GM12865 (cell line): Measurements from ENCODE around the gene DDTL.
A peak's percentile ranks its signal among the peaks of the same experiment; 100 is the strongest.
"Not testable (repeated sequence)": the region's sequence is repeated elsewhere in the genome, so short reads cannot be mapped to it uniquely, and the experiment has no call there.

ENCODE experiments used
- DNase-seq: peaks from one replicate; pipeline ENCODE4 v3.0.0; 2010; ENCODE audit warnings: low read depth
- H3K4me3 ChIP-seq: 2 replicates; pipeline ENCODE4 v1.5.1; 2011; ENCODE audit warnings: mild to moderate bottlenecking, low read depth, low read length, control low read depth
- CTCF ChIP-seq: IDR thresholded peaks from 2 replicates; pipeline ENCODE4 v1.5.1; 2011; ENCODE audit warnings: low read length, control low read depth, low read depth, inconsistent platforms; ENCODE audit not compliant: insufficient read depth; ENCODE audit errors: missing control alignments

DDTL gene

GRCh38 chr22:23977304-23977703 is 10.6 kb downstream of the DDTL start:
- not testable (repeated sequence) for H3K4me3 ChIP-seq, DNase-seq

DNA sequence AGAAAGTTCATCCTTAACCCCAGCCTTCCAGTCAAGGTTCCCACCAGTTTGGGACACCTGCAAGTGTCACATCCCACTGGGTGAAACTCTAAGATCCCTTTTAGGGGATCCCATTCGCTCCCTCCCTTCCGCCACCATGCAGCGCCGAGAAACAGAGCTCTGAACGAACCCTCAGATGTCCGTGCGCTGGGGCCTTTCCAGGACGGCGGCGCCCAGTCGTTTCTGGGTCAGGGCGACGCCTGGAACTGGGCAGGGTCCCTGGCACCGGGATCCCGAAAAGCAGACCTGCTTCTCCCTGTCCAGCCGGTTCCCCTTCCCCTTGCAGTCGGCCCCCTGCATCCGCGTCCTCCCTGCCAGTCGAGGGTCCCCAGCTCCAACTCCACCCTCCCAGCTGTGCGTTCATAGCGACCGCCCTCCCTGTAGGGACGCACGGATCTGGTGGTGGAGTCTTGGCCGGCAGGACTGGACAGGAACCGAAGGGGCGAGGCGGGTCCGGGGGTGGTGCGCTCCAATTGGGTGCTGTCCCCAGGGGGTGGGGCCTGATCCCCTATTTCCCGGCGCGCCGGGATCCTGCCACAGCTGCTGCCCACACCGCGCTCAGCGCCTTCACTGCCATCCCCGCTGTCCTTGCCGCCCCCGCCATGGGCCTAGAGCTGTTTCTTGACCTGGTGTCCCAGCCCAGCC is 13.0 kb downstream of the DDTL start, which contains the start of gene GSTT2:
Gene GSTT2 (plus strand): TSS at position 578 of the 684 bp plus-strand sequence.
- H3K4me3 ChIP-seq, DNase-seq: not testable (repeated sequence)

- H3K4me3 ChIP-seq, DNase-seq: not testable (repeated sequence)
These were observed 13.9 kb downstream of the DDTL start for GRCh38 chr22:23980567-23980966.

DNA sequence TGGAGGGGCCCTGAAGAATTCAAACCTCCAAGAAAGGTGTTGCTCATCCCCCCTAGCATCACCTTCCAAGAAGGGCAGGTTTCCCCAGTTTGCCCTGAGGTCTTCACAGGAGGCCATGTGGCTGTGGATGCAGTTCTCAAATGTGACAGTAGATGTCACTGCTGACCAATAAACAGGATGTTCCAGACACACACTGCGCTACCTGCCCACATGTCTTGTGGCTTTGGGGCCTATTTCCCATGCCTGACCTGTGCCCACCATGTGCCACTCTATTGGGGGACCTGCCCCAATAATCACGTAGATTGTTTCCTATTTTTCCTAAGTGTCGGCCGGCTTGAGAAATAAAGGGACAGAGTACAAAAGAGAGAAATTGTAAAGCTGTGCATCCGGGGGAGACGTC is 17.7 kb downstream of the DDTL start:
- H3K4me3 ChIP-seq: no peak overlapping the region
- peak; percentile 68 for DNase-seq
- TF ChIP-seq CTCF: peak; percentile 82

DNA sequence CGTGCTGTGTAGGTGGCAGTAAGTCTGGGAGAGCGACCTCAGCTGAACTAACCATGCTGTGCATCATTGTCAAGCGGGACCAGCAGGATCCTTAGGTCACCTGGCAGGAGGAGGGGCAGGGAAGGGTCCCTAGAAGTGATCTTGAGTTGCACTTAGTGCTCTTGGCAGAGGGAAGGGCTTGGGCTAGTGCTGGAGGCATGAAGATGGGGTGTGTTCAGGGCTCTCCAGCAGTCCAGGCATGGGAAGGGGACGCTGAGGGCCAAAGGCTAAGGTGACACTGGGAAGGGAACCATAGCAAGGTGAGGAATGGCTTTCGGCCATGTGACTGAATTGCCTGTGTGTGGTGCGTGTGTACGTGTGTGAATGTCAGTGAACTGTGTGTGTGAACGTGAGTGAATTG is 19.4 kb downstream of the DDTL start:
- not testable (repeated sequence) for DNase-seq, H3K4me3 ChIP-seq

GRCh38 chr22:23986538-23987178 is 20.0 kb downstream of the DDTL start:
- not testable (repeated sequence) for DNase-seq, H3K4me3 ChIP-seq

- not testable (repeated sequence) for H3K4me3 ChIP-seq
- DNase-seq: peak; percentile 36
These were observed 23.0 kb downstream of the DDTL start for GRCh38 chr22:23989583-23990244.

DNA sequence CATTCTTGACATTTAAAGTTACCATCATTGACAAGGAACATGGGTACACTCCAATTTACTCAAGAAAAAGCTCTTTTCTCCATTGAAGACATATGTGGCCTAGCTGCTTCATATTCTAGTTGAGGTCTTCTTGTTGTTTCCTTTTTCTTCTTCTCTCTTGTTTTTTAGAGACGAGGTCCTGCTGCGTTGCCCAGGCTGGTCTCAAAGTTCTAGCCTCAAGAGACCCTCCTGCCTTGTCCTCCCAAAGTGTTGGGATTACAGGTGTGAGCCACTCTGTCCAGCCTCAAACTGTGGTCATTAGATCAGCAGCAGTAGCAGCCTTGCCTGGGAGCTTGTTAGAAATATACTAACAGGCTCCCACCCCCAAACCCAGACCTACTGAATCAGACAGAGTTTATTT is 26.4 kb downstream of the DDTL start:
- not testable (repeated sequence) for H3K4me3 ChIP-seq, DNase-seq

DNA sequence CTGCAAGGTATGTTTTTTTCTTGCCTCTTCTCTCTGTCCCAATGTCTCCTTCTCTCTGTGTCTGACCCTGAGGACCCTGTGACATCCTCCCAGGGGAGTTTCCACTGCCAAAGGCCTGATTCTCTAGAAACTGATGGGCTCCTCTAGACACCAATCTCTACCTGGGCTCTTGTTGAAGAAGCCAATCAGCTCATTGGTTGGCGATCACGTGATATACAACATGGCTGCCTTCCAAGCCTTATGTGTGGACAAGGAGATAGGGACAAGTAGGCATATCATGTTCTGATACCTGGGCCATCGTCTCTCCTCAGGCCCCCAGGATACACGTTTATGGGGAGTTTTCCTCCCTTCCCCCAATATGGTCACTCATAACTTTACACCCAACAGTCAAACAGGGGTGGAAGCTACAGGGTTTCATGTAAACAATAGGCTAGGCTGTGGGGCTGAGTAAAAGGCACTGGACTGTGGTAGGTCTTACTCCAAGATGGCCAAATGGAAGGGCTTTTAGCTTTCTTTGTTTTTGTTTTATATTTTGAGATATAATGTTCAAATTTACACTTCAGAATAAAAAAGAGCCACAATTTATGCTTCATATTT is 27.0 kb downstream of the DDTL start:
- peak; percentile 16 for DNase-seq
- H3K4me3 ChIP-seq: not testable (repeated sequence)

DNA sequence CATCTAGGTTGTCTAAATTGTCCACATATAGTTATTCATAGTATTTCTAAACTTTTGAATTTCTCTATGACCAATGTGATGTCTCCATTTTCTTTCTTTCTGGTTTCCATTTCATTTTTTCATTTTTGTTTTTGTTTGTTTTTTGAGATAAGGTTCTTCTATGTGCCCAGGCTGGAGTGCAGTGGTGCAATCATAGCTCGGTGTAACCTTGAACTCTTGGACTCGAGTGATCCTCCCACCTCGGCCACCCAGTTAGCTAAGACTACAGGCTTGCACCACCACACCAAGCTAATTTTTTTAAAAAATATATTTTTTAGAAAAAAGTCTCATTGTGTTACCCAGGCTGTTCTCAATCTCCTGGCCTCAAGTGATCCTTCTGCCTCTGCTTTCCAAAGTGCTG is 30.4 kb downstream of the DDTL start:
- no peak overlapping the region for H3K4me3 ChIP-seq
- DNase-seq: no peak
- TF ChIP-seq CTCF: no peak

DNA sequence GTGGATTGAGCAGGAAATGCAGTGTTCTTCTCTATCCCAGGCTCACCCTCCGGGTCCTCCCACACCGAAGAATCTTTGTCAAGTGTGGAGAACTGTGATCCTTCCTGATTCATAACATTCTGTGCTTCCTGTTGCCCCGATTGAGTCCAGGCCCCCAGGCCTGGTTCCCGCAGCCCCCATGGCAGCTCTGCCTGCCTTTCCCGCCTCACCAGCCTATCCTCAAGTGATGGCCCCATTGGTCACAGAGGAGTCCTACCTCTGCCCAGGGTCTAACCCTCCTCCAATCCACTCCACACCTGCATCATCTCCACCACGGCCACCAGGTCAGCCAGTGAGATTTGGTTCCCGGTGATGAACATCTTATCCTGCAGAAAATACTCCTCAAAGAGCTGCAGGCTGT is 33.1 kb downstream of the DDTL start:
- not testable (repeated sequence) for H3K4me3 ChIP-seq, DNase-seq

- no peak for DNase-seq
- H3K4me3 ChIP-seq: no peak overlapping the region
- no peak for TF ChIP-seq CTCF
These were observed 34.6 kb downstream of the DDTL start for GRCh38 chr22:24001314-24001713.
